Mucosa of gallbladder (tissue), 1 donor: ENCODE measurements around the gene CDKN2B. TPM values are rescaled to one million over a fixed set of nuclear protein-coding genes. Genes with fewer than 3 reads are reported as not detected.
A peak's percentile ranks its signal among the peaks of the same experiment; 100 is the strongest.

ENCODE experiments used
- DNase-seq: peaks from one replicate; pipeline ENCODE4 v3.0.0-alpha.2; 2020; ENCODE audit warnings: low spot score
- total RNA-seq: library from RNA; stranded (reverse); gene quantifications from one replicate; pipeline ENCODE4 v1.2.1, GENCODE V29; 2021
- donor health status: DM: no; HTN: no; CAD: no.

The CDKN2B gene
- total RNA-seq, 1 donor from 2014 or later: 2.5 TPM

GRCh38 chr9:22035591-22036011 is 26.5 kb upstream of the CDKN2B start:
- no peak for DNase-seq

GRCh38 chr9:22033012-22033630 is 24.0 kb upstream of the CDKN2B start:
- no peak for DNase-seq

GRCh38 chr9:22031655-22032411 is 22.7 kb upstream of the CDKN2B start:
- no peak for DNase-seq

- DNase-seq: no peak
These were observed 21.0 kb upstream of the CDKN2B start for GRCh38 chr9:22030101-22030598.

- no peak for DNase-seq
These were observed 20.1 kb upstream of the CDKN2B start for GRCh38 chr9:22029231-22029630.

- no peak for DNase-seq
These were observed 19.3 kb upstream of the CDKN2B start for GRCh38 chr9:22028394-22028793.

- DNase-seq: no peak
These were observed 17.6 kb upstream of the CDKN2B start for GRCh38 chr9:22026696-22027095.

GRCh38 chr9:22022396-22022795 is 13.3 kb upstream of the CDKN2B start:
- no peak for DNase-seq

GRCh38 chr9:22010866-22011625 is 1.9 kb upstream of the CDKN2B start:
- no peak for DNase-seq

GRCh38 chr9:22009506-22009867 is 382 bp upstream of the CDKN2B start:
- DNase-seq: no peak

- DNase-seq: no peak
These were observed 755 bp downstream of the CDKN2B start for GRCh38 chr9:22008384-22008716.

- no peak for DNase-seq
These were observed 3.2 kb downstream of the CDKN2B start for GRCh38 chr9:22005702-22006606.

GRCh38 chr9:22005021-22005701 is 3.9 kb downstream of the CDKN2B start:
- DNase-seq: no peak

- DNase-seq: no peak
These were observed 7.1 kb downstream of the CDKN2B start for GRCh38 chr9:22002038-22002437.

GRCh38 chr9:21998026-21998425 is 11.1 kb downstream of the CDKN2B start:
- DNase-seq: no peak

- no peak for DNase-seq
These were observed 11.6 kb downstream of the CDKN2B start for GRCh38 chr9:21997480-21997879.

GRCh38 chr9:21996858-21997257 is 12.2 kb downstream of the CDKN2B start:
- no peak for DNase-seq

- DNase-seq: no peak
These were observed 12.7 kb downstream of the CDKN2B start for GRCh38 chr9:21996438-21996837.

GRCh38 chr9:21995666-21996398 is 13.3 kb downstream of the CDKN2B start:
- no peak for DNase-seq

GRCh38 chr9:21995006-21995665 is 14.0 kb downstream of the CDKN2B start:
- DNase-seq: peak; percentile 66
